M059J (cell line): ENCODE data around the gene RRP8. TPM values are rescaled to one million over a fixed set of nuclear protein-coding genes. Genes with fewer than 3 reads are reported as not detected.

Experiments used
- total RNA-seq: library from RNA; depleted of rRNA; stranded (reverse); fragments of >200 nt; shearing (Covaris generic); gene quantifications from 2 replicates; pipeline ENCODE4 v1.2.3, GENCODE V29; 2014; rRNA removed

Gene RRP8
- total RNA-seq, 1 experiment from 2014 or later = 18.8 TPM

Other genes starting within 250 kb of the RRP8 start
- gene SMPD1, start 213.1 kb downstream of the RRP8 start, total RNA-seq = 105 and 124 TPM in 2 replicates
- 16.5 and 24.4 TPM in 2 replicates for gene APBB1, start 184.5 kb downstream of the RRP8 start, total RNA-seq
- not detected in 2 replicates for gene HPX, start 162.6 kb downstream of the RRP8 start, total RNA-seq
- 10.3 and 10.4 TPM in 2 replicates for gene TRIM3, start 129.7 kb downstream of the RRP8 start, total RNA-seq
- 66.8 and 84.0 TPM in 2 replicates for gene ARFIP2, start 122.3 kb downstream of the RRP8 start, total RNA-seq
- gene TIMM10B, start 122.1 kb downstream of the RRP8 start, total RNA-seq = 36.6 and 53.2 TPM in 2 replicates
- gene DNHD1, start 106.3 kb downstream of the RRP8 start, total RNA-seq = 1.3 and 1.4 TPM in 2 replicates
- 152 and 201 TPM in 2 replicates for gene ILK, start 158 bp upstream of the RRP8 start, total RNA-seq
- 108 and 133 TPM in 2 replicates for gene TAF10, start 8.6 kb upstream of the RRP8 start, total RNA-seq
- 57.4 and 94.6 TPM in 2 replicates for gene TPP1, start 15.8 kb upstream of the RRP8 start, total RNA-seq
- gene DCHS1, start 52.2 kb upstream of the RRP8 start, total RNA-seq = 4.6 and 8.8 TPM in 2 replicates
- gene MRPL17, start 79.7 kb upstream of the RRP8 start, total RNA-seq = 125 and 132 TPM in 2 replicates
- not detected in 2 replicates for gene OR2AG2, start 168.4 kb upstream of the RRP8 start, total RNA-seq
- gene OR2AG1, start 179.4 kb upstream of the RRP8 start, total RNA-seq = not detected in 2 replicates
- not detected in 2 replicates for gene OR6A2, start 196.1 kb upstream of the RRP8 start, total RNA-seq
- gene OR10A5, start 242.1 kb upstream of the RRP8 start, total RNA-seq = not detected in 2 replicates